Neutrophil (primary cell): Measurements from ENCODE around the gene INPP5A.
A peak's percentile ranks its signal among the peaks of the same experiment; 100 is the strongest.

Experiments used
- H3K27ac ChIP-seq: fragments of 200-600 bp; sonication (generic); 2 replicates; pipeline ENCODE4 v1.5.1; 2016; ENCODE audit warnings: mild to moderate bottlenecking, moderate library complexity
- H3K27me3 ChIP-seq: fragments of 200-600 bp; sonication (generic); 2 replicates; pipeline ENCODE4 v1.6.0; 2016; ENCODE audit warnings: mild to moderate bottlenecking
- H3K36me3 ChIP-seq: fragments of 200-600 bp; sonication (generic); 2 replicates; pipeline ENCODE4 v1.5.1; 2017
- H3K4me1 ChIP-seq, 2 experiments: fragments of 200-600 bp in 1 of 2; sonication (generic) in 1 of 2; 1 replicate in 1 of 2; 2 replicates in 1 of 2; pipeline versions ENCODE4 v1.5.1 to v1.6.1; 2013 to 2016; ENCODE audit warnings: low read depth in 1 of 2, low read length in 1 of 2, mild to moderate bottlenecking in 1 of 2, moderate library complexity in 1 of 2; ENCODE audit not compliant: control insufficient read depth in 1 of 2, insufficient read depth in 1 of 2
- H3K4me3 ChIP-seq, 2 experiments: fragments of 200-600 bp in 1 of 2; sonication (generic) in 1 of 2; 1 replicate in 1 of 2; 2 replicates in 1 of 2; pipeline ENCODE4 v1.5.1; 2013 to 2016; ENCODE audit warnings: low read depth in 1 of 2, low read length in 1 of 2, mild to moderate bottlenecking in 1 of 2, moderate library complexity in 1 of 2
- H3K9me3 ChIP-seq: fragments of 200-600 bp; sonication (generic); 2 replicates; pipeline ENCODE4 v1.5.1; 2016
- TF ChIP-seq, protein P1 (sequence below): fragments of 200-600 bp; sonication (generic); IDR thresholded peaks from 2 replicates; pipeline ENCODE4 v1.5.1; 2016; ENCODE audit warnings: antibody characterized with exemption

INPP5A gene

GRCh38 chr10:132554991-132555647, 17.5 kb downstream of the INPP5A start:
- Histone ChIP-seq H3K27ac (peak overlapping the region; percentile 87), H3K36me3 (no peaks in the 10 kb centered on the region), H3K9me3 (no peaks in the 10 kb centered on the region), H3K4me3 (peak overlapping the region; percentile 50 to 54), H3K4me1 (peaks cover 73 to 98% of the 10 kb centered on the region in 2 experiments), H3K27me3 (no peaks in the 10 kb centered on the region)
- TF ChIP-seq, protein P1, sequence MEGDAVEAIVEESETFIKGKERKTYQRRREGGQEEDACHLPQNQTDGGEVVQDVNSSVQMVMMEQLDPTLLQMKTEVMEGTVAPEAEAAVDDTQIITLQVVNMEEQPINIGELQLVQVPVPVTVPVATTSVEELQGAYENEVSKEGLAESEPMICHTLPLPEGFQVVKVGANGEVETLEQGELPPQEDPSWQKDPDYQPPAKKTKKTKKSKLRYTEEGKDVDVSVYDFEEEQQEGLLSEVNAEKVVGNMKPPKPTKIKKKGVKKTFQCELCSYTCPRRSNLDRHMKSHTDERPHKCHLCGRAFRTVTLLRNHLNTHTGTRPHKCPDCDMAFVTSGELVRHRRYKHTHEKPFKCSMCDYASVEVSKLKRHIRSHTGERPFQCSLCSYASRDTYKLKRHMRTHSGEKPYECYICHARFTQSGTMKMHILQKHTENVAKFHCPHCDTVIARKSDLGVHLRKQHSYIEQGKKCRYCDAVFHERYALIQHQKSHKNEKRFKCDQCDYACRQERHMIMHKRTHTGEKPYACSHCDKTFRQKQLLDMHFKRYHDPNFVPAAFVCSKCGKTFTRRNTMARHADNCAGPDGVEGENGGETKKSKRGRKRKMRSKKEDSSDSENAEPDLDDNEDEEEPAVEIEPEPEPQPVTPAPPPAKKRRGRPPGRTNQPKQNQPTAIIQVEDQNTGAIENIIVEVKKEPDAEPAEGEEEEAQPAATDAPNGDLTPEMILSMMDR, result no peak

GRCh38 chr10:132555648-132556575, 18.3 kb downstream of the INPP5A start:
- Histone ChIP-seq H3K27me3 (no peaks in the 10 kb centered on the region), H3K4me3 (peak overlapping the region; percentile 50 to 54), H3K36me3 (no peaks in the 10 kb centered on the region), H3K9me3 (no peaks in the 10 kb centered on the region), H3K4me1 (peaks cover 73 to 98% of the 10 kb centered on the region in 2 experiments), H3K27ac (peak overlapping the region; percentile 87)
- TF ChIP-seq, protein P1, result no peak

DNA sequence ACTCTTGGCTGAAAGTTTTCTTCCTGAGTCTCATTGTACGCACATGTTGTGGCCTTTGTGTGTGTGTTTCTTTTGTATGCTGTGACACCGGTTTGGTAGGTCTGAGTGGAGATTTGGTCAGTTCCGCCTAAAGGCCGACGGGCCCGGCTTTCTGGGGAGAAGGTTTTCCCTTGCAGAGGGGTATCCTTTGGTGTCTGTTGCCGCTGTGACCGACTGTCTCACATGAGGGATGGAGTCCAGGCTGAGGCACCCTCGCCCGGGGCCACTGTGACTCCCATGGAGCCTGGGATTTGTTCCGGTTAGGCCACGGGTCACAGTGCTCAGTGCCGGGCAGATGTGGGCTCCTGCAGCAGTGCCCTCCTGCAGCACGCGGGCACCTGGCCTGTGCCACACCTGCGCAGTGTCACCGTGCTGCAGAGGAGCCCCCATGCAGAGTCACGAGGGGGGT, 19.4 kb downstream of the INPP5A start:
- peak overlapping the region; percentile 87 for H3K27ac ChIP-seq
- no peaks in the 10 kb centered on the region for H3K9me3 ChIP-seq
- no peak overlapping the region for H3K4me3 ChIP-seq
- TF ChIP-seq, protein P1, result no peak
- H3K27me3 ChIP-seq, result no peaks in the 10 kb centered on the region
- H3K36me3 ChIP-seq, result no peaks in the 10 kb centered on the region
- peaks cover 73 to 96% of the 10 kb centered on the region in 2 experiments for H3K4me1 ChIP-seq

GRCh38 chr10:132557696-132558515, 20.3 kb downstream of the INPP5A start:
- Histone ChIP-seq H3K4me3 (no peak overlapping the region), H3K27ac (no peak overlapping the region), H3K27me3 (no peaks in the 10 kb centered on the region), H3K4me1 (peaks cover 65 to 87% of the 10 kb centered on the region in 2 experiments), H3K9me3 (no peaks in the 10 kb centered on the region), H3K36me3 (no peaks in the 10 kb centered on the region)
- TF ChIP-seq, protein P1, result no peak
